D341Med (cell line): ENCODE data around the gene REPIN1.

Experiments used
- DNase-seq: peaks from one replicate; pipeline ENCODE4 v3.0.0; 2012; ENCODE audit warnings: low spot score

Gene REPIN1

GRCh38 chr7:150407588-150408392 is 39.2 kb downstream of the REPIN1 start:
- peak; percentile 34 for DNase-seq

- DNase-seq = peak; percentile 14
Observed at GRCh38 chr7:150408393-150409299, 40.0 kb downstream of the REPIN1 start.

GRCh38 chr7:150409300-150410030 is 40.8 kb downstream of the REPIN1 start:
- DNase-seq = peak; percentile 12

- DNase-seq = peak; percentile 9
Observed at GRCh38 chr7:150410131-150410530, 41.5 kb downstream of the REPIN1 start.

GRCh38 chr7:150410680-150411346 is 42.2 kb downstream of the REPIN1 start:
- DNase-seq = peak; percentile 10

- DNase-seq = peak; percentile 10
Observed at GRCh38 chr7:150411606-150412005, 43.0 kb downstream of the REPIN1 start.

GRCh38 chr7:150412016-150412415 is 43.4 kb downstream of the REPIN1 start:
- peak; percentile 12 for DNase-seq

- peak; percentile 14 for DNase-seq
Observed at GRCh38 chr7:150412518-150413488, 44.2 kb downstream of the REPIN1 start.

GRCh38 chr7:150413640-150414081 is 45.0 kb downstream of the REPIN1 start:
- DNase-seq = peak; percentile 10

GRCh38 chr7:150415161-150416153 is 46.8 kb downstream of the REPIN1 start:
- DNase-seq = peak; percentile 11

- DNase-seq = peak; percentile 3
Observed at GRCh38 chr7:150417239-150417638, 48.6 kb downstream of the REPIN1 start.

- DNase-seq = peak; percentile 4
Observed at GRCh38 chr7:150417863-150418262, 49.2 kb downstream of the REPIN1 start.

- DNase-seq = peak; percentile 5
Observed at GRCh38 chr7:150420242-150420641, 51.6 kb downstream of the REPIN1 start.

GRCh38 chr7:150420987-150421674 is 52.5 kb downstream of the REPIN1 start:
- DNase-seq = peak; percentile 89

GRCh38 chr7:150421831-150422230 is 53.2 kb downstream of the REPIN1 start:
- DNase-seq = peak; percentile 16
